ENCODE results near the gene PES1. TPM values are rescaled to one million over a fixed set of nuclear protein-coding genes. Genes with fewer than 3 reads are reported as not detected.

PES1 gene
- total and polyA plus RNA-seq, 2 of the 13 experiments (the other 11 are each of a cell fraction or from before 2014, with no cell fraction given): 65.1 to 94.7 TPM

GRCh38 chr22:30574095-30574981 lies 17.4 kb downstream of the PES1 start, which contains the start of gene GAL3ST1 (continued):
- TF ChIP-seq LCORL (IDR thresholded peaks at IDR 0.05): no peak
- TF ChIP-seq LCORL (CRISPR knock-in tag; IDR thresholded peaks at IDR 0.05): peak; percentile 67; the same call in 1 of the 2 replicates
- no peak for TF ChIP-seq MAFF (IDR thresholded peaks at IDR 0.05; ENCODE audit: low read depth, low read length)
- TF ChIP-seq NFIB (CRISPR knock-in tag; IDR thresholded peaks at IDR 0.05; ENCODE audit: borderline replicate concordance): no peak
- TF ChIP-seq TMF1 (CRISPR knock-in tag; IDR thresholded peaks at IDR 0.05; ENCODE audit: low read depth): 0 out of 2 replicates have a peak, but pooled peaks have one; percentile 31
- no peak for TF ChIP-seq U2AF1 (optimal IDR thresholded peaks at IDR 0.05; ENCODE audit: low read depth, low read length)
- TF ChIP-seq, protein P1, sequence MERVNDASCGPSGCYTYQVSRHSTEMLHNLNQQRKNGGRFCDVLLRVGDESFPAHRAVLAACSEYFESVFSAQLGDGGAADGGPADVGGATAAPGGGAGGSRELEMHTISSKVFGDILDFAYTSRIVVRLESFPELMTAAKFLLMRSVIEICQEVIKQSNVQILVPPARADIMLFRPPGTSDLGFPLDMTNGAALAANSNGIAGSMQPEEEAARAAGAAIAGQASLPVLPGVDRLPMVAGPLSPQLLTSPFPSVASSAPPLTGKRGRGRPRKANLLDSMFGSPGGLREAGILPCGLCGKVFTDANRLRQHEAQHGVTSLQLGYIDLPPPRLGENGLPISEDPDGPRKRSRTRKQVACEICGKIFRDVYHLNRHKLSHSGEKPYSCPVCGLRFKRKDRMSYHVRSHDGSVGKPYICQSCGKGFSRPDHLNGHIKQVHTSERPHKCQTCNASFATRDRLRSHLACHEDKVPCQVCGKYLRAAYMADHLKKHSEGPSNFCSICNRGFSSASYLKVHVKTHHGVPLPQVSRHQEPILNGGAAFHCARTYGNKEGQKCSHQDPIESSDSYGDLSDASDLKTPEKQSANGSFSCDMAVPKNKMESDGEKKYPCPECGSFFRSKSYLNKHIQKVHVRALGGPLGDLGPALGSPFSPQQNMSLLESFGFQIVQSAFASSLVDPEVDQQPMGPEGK (CRISPR knock-in tag; IDR thresholded peaks at IDR 0.05): peak; percentile 85
- peak; percentile 41; the same call in 1 of the 2 replicates for TF ChIP-seq FOXP4 (CRISPR knock-in tag; IDR thresholded peaks at IDR 0.05)
- TF ChIP-seq HNRNPLL (IDR thresholded peaks at IDR 0.05; ENCODE audit: low read depth, low read length, poor library complexity, severe bottlenecking): peak; percentile 90
- TF ChIP-seq ZNF670 (CRISPR knock-in tag; IDR thresholded peaks at IDR 0.05; ENCODE audit: borderline replicate concordance): no peak
- TF ChIP-seq, protein P2, sequence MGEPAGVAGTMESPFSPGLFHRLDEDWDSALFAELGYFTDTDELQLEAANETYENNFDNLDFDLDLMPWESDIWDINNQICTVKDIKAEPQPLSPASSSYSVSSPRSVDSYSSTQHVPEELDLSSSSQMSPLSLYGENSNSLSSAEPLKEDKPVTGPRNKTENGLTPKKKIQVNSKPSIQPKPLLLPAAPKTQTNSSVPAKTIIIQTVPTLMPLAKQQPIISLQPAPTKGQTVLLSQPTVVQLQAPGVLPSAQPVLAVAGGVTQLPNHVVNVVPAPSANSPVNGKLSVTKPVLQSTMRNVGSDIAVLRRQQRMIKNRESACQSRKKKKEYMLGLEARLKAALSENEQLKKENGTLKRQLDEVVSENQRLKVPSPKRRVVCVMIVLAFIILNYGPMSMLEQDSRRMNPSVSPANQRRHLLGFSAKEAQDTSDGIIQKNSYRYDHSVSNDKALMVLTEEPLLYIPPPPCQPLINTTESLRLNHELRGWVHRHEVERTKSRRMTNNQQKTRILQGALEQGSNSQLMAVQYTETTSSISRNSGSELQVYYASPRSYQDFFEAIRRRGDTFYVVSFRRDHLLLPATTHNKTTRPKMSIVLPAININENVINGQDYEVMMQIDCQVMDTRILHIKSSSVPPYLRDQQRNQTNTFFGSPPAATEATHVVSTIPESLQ (CRISPR knock-in tag; conservative IDR thresholded peaks at IDR 0.05): no peak
- peak; percentile 35; the same call in 1 of the 2 replicates for TF ChIP-seq ZNF281 (CRISPR knock-in tag; IDR thresholded peaks at IDR 0.05; ENCODE audit: borderline replicate concordance)
- TF ChIP-seq ZNF703 (CRISPR knock-in tag; IDR thresholded peaks at IDR 0.05; ENCODE audit: borderline replicate concordance): no peak
- no peak for TF ChIP-seq EZH2 (conservative IDR thresholded peaks at IDR 0.05; ENCODE audit: low read depth, low read length)
- no peak for TF ChIP-seq ARNT2 (CRISPR knock-in tag; IDR thresholded peaks at IDR 0.05; ENCODE audit: low read depth)
- no peak for TF ChIP-seq ZNF530 (CRISPR knock-in tag; IDR thresholded peaks at IDR 0.05; ENCODE audit: low read depth)
- TF ChIP-seq ZNF879 (CRISPR knock-in tag; IDR thresholded peaks at IDR 0.05): no peak
- no peak for TF ChIP-seq SALL1 (CRISPR knock-in tag; IDR thresholded peaks at IDR 0.05)
- TF ChIP-seq GZF1 (CRISPR knock-in tag; IDR thresholded peaks at IDR 0.05): 0 out of 2 replicates have a peak, but pooled peaks have one; percentile 33
- TF ChIP-seq RARA (CRISPR knock-in tag; IDR thresholded peaks at IDR 0.05): 0 out of 2 replicates have a peak, but pooled peaks have one; percentile 4

Data from HepG2 (cell line).